CD4-positive, CD25-positive, alpha-beta regulatory T cell (primary cell): ENCODE data around the gene RASGRP3. TPM values are rescaled to one million over a fixed set of nuclear protein-coding genes. Genes with fewer than 3 reads are reported as not detected.
A peak's percentile ranks its signal among the peaks of the same experiment; 100 is the strongest.

ENCODE experiments used
- ATAC-seq, 2 donors: fragments of 150-1000 bp; cut with Tn5 transposase; one replicate each; pipeline ENCODE4 v1.10.0; 2021; ENCODE audit warnings: low read depth in 2 of 2, moderate number of reproducible peaks in 2 of 2, moderate library complexity in 1 of 2
- DNase-seq, 3 donors: peaks; one replicate each; pipeline versions ENCODE4 v3.0.0 to v3.0.0-alpha.2; 2012 to 2022; ENCODE audit warnings: mixed read lengths in 1 of 3
- H3K27ac ChIP-seq: one replicate; pipeline ENCODE4 v1.7.0; 2013; ENCODE audit warnings: mild to moderate bottlenecking, low read length; ENCODE audit not compliant: insufficient read depth, poor library complexity, severe bottlenecking
- H3K27me3 ChIP-seq: one replicate; pipeline ENCODE4 v1.7.0; 2013; ENCODE audit warnings: low read length; ENCODE audit not compliant: control insufficient read depth, insufficient read depth
- H3K36me3 ChIP-seq: one replicate; pipeline ENCODE4 v1.7.0; 2013; ENCODE audit warnings: mild to moderate bottlenecking, low read length, moderate library complexity; ENCODE audit not compliant: control insufficient read depth, insufficient read depth
- H3K4me1 ChIP-seq: 2 replicates; pipeline ENCODE4 v1.7.0; 2013; ENCODE audit warnings: mild to moderate bottlenecking, low read length; ENCODE audit not compliant: insufficient read depth, control insufficient read depth, poor library complexity, severe bottlenecking
- H3K4me3 ChIP-seq: one replicate; pipeline ENCODE4 v1.7.0; 2013; ENCODE audit warnings: low read depth, mild to moderate bottlenecking, low read length, moderate library complexity
- H3K9me3 ChIP-seq, 2 experiments: 1 replicate in 1 of 2; 2 replicates in 1 of 2; pipeline ENCODE4 v1.7.0; 2013; ENCODE audit warnings: low read length in 2 of 2, mild to moderate bottlenecking in 1 of 2, moderate library complexity in 1 of 2; ENCODE audit not compliant: control insufficient read depth in 2 of 2
- H3K27ac Mint-ChIP-seq, 3 donors: one replicate each; pipeline ENCODE4 v1.8.0; 2020 to 2022; ENCODE audit warnings: mild to moderate bottlenecking in 3 of 3, mixed read lengths in 3 of 3, moderate library complexity in 2 of 3
- H3K27me3 Mint-ChIP-seq: one replicate; pipeline ENCODE4 v1.8.0; 2022; ENCODE audit warnings: mild to moderate bottlenecking, mixed read lengths
- H3K36me3 Mint-ChIP-seq: one replicate; pipeline ENCODE4 v1.8.0; 2020; ENCODE audit warnings: mixed read lengths
- H3K4me1 Mint-ChIP-seq, 4 donors: one replicate each; pipeline ENCODE4 v1.8.0; 2020 to 2022; ENCODE audit warnings: mixed read lengths in 4 of 4, mild to moderate bottlenecking in 1 of 4
- H3K4me3 Mint-ChIP-seq, 4 donors: one replicate each; pipeline ENCODE4 v1.8.0; 2020 to 2022; ENCODE audit warnings: mild to moderate bottlenecking in 4 of 4, mixed read lengths in 4 of 4, moderate library complexity in 3 of 4
- H3K9me3 Mint-ChIP-seq, 7 donors: one replicate each; pipeline ENCODE4 v1.8.0; 2020 to 2022; ENCODE audit warnings: mixed read lengths in 7 of 7, mild to moderate bottlenecking in 3 of 7, moderate library complexity in 2 of 7
- polyA plus RNA-seq, 4 donors: library from polyadenylated mRNA; unstranded; fragments of 300-500 nt; fragmentation: Illumina TruSeq; gene quantifications; one replicate each; pipeline ENCODE4 v1.2.3, GENCODE V29; 2021
- total RNA-seq: library from RNA; stranded (reverse); gene quantifications from one replicate; pipeline ENCODE4 v1.2.3, GENCODE V29; 2022

The RASGRP3 gene
- total and polyA plus RNA-seq, 5 donors from 2014 or later = 2.8 to 9.1 (median 4.8) TPM

DNA sequence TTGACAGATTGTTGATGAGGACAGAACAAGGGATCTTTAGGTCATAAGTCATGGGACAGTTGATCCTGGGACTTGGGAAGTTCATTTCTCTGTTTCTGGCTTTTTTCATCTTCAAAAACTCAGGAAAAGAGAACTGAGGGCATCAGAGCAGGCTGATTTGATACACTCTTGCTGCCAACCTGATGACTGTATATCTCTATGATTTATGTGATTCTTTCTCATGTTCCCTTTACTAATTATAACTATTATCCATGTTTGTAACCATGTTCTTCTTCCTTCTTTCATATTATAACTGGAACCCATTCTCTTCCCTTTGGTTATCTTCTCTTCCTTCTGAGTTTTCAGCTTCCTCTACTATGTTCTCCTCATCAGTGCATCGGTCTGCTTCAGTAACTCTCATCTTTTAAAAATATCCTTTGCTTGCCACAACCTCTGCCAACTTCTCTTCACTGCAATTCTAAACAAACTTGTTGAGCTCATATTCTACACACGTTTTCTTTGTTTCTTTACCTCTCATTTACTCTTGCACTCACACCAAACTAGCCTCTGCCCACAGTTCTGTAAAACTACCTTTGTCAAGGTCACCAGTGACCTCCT is 13.5 kb downstream of the RASGRP3 start:
- Histone ChIP-seq H3K4me1 (peaks cover 8% of the 10 kb centered on the region), H3K36me3 (no peaks in the 10 kb centered on the region), H3K27me3 (no peaks in the 10 kb centered on the region), H3K27ac (no peak overlapping the region), H3K4me3 (no peak overlapping the region), H3K9me3 (peaks cover 5 to 6% of the 10 kb centered on the region in 2 experiments)
- DNase-seq (no peak), ATAC-seq (no peak)
- H3K36me3 Mint-ChIP-seq = peaks cover 4% of the 10 kb centered on the region
- no peak overlapping the region for H3K4me3 Mint-ChIP-seq
- H3K27me3 Mint-ChIP-seq = no peaks in the 10 kb centered on the region
- peak overlapping the region in 2 of 3 donors; percentile 13 to 41 for H3K27ac Mint-ChIP-seq
- H3K4me1 Mint-ChIP-seq = peaks cover 12 to 49% (median 26%) of the 10 kb centered on the region in 4 donors
- peaks cover 0 to 4% (median 0%) of the 10 kb centered on the region in 7 donors for H3K9me3 Mint-ChIP-seq

DNA sequence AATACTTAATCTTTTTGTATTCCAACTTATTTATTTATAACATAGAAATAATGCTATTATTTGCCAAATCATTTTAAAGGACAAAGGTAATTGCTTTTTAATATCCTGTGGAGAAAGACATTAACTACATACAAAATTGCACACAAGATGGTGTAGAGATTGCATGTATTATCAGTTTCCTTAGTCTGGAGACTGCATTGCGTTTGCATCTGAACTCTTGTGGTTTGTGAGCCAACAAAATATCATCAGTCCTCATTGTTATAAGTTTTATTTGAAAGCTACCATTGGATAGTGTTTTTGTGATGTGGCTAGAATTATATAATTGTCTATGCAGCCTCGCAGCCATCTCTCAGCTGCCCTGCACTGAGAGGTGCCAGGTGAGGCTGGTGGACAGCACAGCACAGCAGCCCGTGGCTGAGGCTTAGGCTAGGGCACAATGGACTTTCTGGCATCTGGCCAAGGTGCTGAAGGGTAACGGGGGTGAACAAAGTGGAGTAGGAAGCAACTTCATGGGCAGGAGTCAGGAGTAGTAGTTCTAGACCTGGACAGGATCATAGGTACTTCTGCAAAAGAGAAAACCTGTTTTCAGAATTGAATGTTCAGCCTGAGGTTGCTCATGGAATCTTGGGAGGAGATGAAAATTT is 15.1 kb downstream of the RASGRP3 start:
- H3K4me3 Mint-ChIP-seq = no peak overlapping the region

DNA sequence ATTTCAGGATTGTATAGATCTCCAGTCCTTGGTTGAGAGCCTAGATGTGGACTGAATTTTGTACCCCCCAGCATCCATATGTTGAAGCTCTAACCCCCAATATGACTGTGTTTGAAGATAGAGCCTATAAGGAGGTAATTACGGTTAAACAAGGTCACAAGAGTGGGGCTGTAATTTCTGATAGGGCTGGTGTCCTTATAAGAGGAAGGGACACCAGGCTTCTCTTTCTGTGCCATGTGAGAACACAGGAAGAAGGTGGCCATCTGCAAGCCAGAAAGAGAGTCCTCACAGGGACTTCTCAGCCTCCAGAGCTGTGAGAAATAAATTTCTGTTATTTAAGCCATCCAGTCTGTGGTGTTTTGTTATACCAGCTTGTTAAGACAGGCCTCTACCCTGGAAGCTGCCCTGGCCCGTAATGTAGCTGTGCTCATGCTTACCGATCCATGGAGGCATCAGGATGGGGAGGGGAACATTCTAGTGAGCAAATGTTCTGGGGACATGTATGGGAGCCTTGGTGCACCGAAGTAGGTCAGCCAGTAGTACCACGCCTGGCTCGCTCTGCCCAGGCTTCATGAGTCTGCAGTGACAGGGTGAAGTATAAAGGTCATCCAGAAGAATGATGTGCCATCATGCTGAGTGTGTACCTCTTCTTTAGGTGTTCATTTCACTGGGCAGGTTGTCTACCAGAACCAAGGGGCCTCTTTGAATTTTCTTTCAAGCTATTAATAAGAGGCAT is 16.1 kb downstream of the RASGRP3 start:
- Mint-ChIP-seq H3K36me3 (peaks cover 6% of the 10 kb centered on the region), H3K27me3 (no peaks in the 10 kb centered on the region), H3K4me1 (peaks cover 17 to 58% (median 45%) of the 10 kb centered on the region in 4 donors), H3K9me3 (peaks cover 0 to 2% (median 0%) of the 10 kb centered on the region in 7 donors), H3K27ac (no peak overlapping the region), H3K4me3 (no peak overlapping the region)
- H3K9me3 ChIP-seq = no peaks in the 10 kb centered on the region
- H3K27ac ChIP-seq = no peak overlapping the region
- peaks cover 13% of the 10 kb centered on the region for H3K4me1 ChIP-seq
- no peak for ATAC-seq
- no peaks in the 10 kb centered on the region for H3K27me3 ChIP-seq
- no peak for DNase-seq
- H3K36me3 ChIP-seq = no peaks in the 10 kb centered on the region
- H3K4me3 ChIP-seq = no peak overlapping the region

More for the DNA sequence above, 15.1 kb downstream of the RASGRP3 start:
- Mint-ChIP-seq H3K27me3 (no peaks in the 10 kb centered on the region), H3K4me1 (peaks cover 12 to 62% (median 39%) of the 10 kb centered on the region in 4 donors), H3K27ac (peak overlapping the region in 1 of 3 donors; percentile 29), H3K9me3 (peaks cover 0 to 2% (median 0%) of the 10 kb centered on the region in 7 donors), H3K36me3 (peaks cover 6% of the 10 kb centered on the region)
- Histone ChIP-seq H3K36me3 (no peaks in the 10 kb centered on the region), H3K27ac (no peak overlapping the region), H3K27me3 (no peaks in the 10 kb centered on the region), H3K4me1 (peaks cover 8% of the 10 kb centered on the region), H3K9me3 (peaks cover 2% of the 10 kb centered on the region in 2 experiments), H3K4me3 (no peak overlapping the region)
- DNase-seq = no peak
- ATAC-seq = no peak

GRCh38 chr2:33494155-33494779 is 17.8 kb downstream of the RASGRP3 start:
- Mint-ChIP-seq H3K4me3 (peak overlapping the region in 1 of 4 donors; percentile 47), H3K9me3 (peaks cover 0 to 2% (median 0%) of the 10 kb centered on the region in 7 donors), H3K4me1 (peaks cover 13 to 55% (median 42%) of the 10 kb centered on the region in 4 donors), H3K36me3 (peaks cover 6% of the 10 kb centered on the region), H3K27ac (no peak overlapping the region), H3K27me3 (no peaks in the 10 kb centered on the region)
- no peak overlapping the region for H3K27ac ChIP-seq
- no peak overlapping the region for H3K4me3 ChIP-seq
- no peaks in the 10 kb centered on the region for H3K36me3 ChIP-seq
- DNase-seq (no peak), ATAC-seq (no peak)
- no peaks in the 10 kb centered on the region for H3K9me3 ChIP-seq
- peaks cover 11% of the 10 kb centered on the region for H3K4me1 ChIP-seq
- H3K27me3 ChIP-seq = no peaks in the 10 kb centered on the region

DNA sequence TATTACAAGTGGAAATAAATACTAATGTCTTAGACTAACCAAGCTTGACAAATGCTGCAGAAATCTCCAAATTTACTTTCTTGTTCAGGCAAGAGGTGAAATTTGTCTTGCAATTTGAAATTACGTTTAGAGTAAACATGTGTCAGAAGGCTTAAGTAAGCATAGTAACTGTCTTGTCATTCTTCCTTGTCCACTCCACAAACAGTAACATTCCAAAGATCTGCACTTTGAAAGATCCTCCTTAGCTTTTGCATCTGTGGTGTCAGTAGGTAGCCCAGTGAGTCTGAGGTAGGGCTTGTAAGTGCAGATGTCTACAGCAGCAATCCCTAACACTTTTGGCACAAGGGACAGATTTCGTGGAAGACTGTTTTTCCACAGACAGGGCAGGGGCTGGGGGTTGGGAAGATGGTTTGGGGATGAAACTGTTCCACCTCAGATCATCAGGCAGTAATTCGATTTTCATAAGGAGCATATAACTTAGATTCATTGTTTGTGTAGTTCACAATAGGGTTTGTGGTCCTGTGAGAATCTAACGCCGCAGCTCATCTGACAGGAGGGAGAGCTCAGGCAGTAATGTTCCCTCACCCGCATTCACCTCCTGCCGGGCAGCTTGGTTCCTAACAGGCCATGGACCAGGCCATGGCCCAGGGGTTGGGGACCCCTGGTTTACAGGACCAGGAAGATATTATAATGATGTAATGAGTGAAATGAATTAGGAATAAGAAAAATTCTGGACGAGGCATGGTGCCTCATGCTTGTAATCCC is 18.6 kb downstream of the RASGRP3 start:
- peaks cover 13 to 49% (median 40%) of the 10 kb centered on the region in 4 donors for H3K4me1 Mint-ChIP-seq
- peaks cover 6% of the 10 kb centered on the region for H3K36me3 Mint-ChIP-seq
- Histone ChIP-seq H3K27me3 (no peaks in the 10 kb centered on the region), H3K9me3 (no peaks in the 10 kb centered on the region), H3K4me3 (no peak overlapping the region), H3K36me3 (no peaks in the 10 kb centered on the region), H3K4me1 (peaks cover 11% of the 10 kb centered on the region), H3K27ac (no peak overlapping the region)
- H3K9me3 Mint-ChIP-seq = peaks cover 0 to 2% (median 0%) of the 10 kb centered on the region in 7 donors
- H3K4me3 Mint-ChIP-seq = no peak overlapping the region
- ATAC-seq (no peak), DNase-seq (no peak)
- H3K27ac Mint-ChIP-seq = peak overlapping the region in 1 of 3 donors; percentile 41
- H3K27me3 Mint-ChIP-seq = no peaks in the 10 kb centered on the region

DNA sequence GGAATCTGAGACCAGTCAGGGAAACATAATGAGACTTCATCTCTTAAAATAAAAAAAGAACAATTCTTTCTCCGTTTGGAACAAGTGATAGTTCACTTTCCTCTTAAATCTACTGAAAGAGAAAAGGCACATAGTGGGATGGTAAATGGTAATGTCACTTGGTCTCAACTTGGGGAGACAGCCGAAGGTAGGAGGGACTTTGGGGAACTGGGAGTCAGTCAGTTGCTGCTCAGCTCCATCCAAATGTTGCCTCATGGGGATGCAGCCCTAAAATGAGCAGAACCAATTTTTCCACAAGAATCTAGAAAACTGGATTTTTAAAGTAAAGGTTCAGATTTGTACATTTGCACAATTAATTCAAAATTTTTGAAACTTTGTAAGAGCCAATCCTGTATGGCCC is 19.2 kb downstream of the RASGRP3 start:
- Mint-ChIP-seq H3K9me3 (peaks cover 0 to 2% (median 0%) of the 10 kb centered on the region in 7 donors), H3K4me3 (no peak overlapping the region), H3K27me3 (no peaks in the 10 kb centered on the region), H3K4me1 (peaks cover 7 to 43% (median 39%) of the 10 kb centered on the region in 4 donors), H3K27ac (no peak overlapping the region), H3K36me3 (peaks cover 6% of the 10 kb centered on the region)
- Histone ChIP-seq H3K27ac (no peak overlapping the region), H3K27me3 (no peaks in the 10 kb centered on the region), H3K4me1 (peaks cover 11% of the 10 kb centered on the region), H3K9me3 (no peaks in the 10 kb centered on the region), H3K4me3 (no peak overlapping the region), H3K36me3 (no peaks in the 10 kb centered on the region)
- DNase-seq (no peak), ATAC-seq (no peak)

- no peak overlapping the region for H3K4me3 Mint-ChIP-seq
- DNase-seq (no peak), ATAC-seq (no peak)
- Histone ChIP-seq H3K27me3 (no peaks in the 10 kb centered on the region), H3K27ac (no peak overlapping the region), H3K4me3 (no peak overlapping the region), H3K36me3 (no peaks in the 10 kb centered on the region), H3K9me3 (no peaks in the 10 kb centered on the region), H3K4me1 (peaks cover 11% of the 10 kb centered on the region)
- H3K27me3 Mint-ChIP-seq = no peaks in the 10 kb centered on the region
- peaks cover 6 to 42% (median 39%) of the 10 kb centered on the region in 4 donors for H3K4me1 Mint-ChIP-seq
- H3K27ac Mint-ChIP-seq = peak overlapping the region in 1 of 3 donors; percentile 78
- peaks cover 6% of the 10 kb centered on the region for H3K36me3 Mint-ChIP-seq
- peaks cover 0 to 2% (median 0%) of the 10 kb centered on the region in 7 donors for H3K9me3 Mint-ChIP-seq
Observed at GRCh38 chr2:33496150-33496549, 19.7 kb downstream of the RASGRP3 start.
